K562 (cell line): Measurements from ENCODE around the gene PLEKHA6. TPM values are rescaled to one million over a fixed set of nuclear protein-coding genes. Genes with fewer than 3 reads are reported as not detected.
A peak's percentile ranks its signal among the peaks of the same experiment; 100 is the strongest.

Experiments used
- ATF1 ChIP-seq, 2 experiments: fragments of 450-650 bp in 1 of 2; IDR thresholded peaks; 2 replicates each; pipeline ENCODE4 v1.6.1; 2016; ENCODE audit warnings: missing compliant biosample characterization in 1 of 2, missing genetic modification characterization in 1 of 2
- CBFB ChIP-seq: sonication (generic); formaldehyde crosslinking; IDR thresholded peaks from 2 replicates; pipeline ENCODE4 v1.4.0; 2020; ENCODE audit warnings: mild to moderate bottlenecking, missing genetic modification reagents
- CEBPZ ChIP-seq: fragments of 150-350 bp; IDR thresholded peaks from 2 replicates; pipeline ENCODE4 v1.6.1; 2014; ENCODE audit warnings: low read depth, mild to moderate bottlenecking, low read length, borderline replicate concordance
- E2F4 ChIP-seq: sonication (generic); formaldehyde crosslinking; IDR thresholded peaks from 2 replicates; pipeline ENCODE4 v1.8.0; 2022; ENCODE audit warnings: mild to moderate bottlenecking, low read depth, missing genetic modification reagents
- EHMT2 ChIP-seq: fragments of 450-650 bp; IDR thresholded peaks from 2 replicates; pipeline ENCODE4 v1.6.1; 2018; ENCODE audit warnings: antibody characterized with exemption
- ESRRA ChIP-seq: fragments of 450-650 bp; IDR thresholded peaks from 2 replicates; pipeline ENCODE4 v1.6.1; 2014; ENCODE audit warnings: low read depth, mild to moderate bottlenecking, moderate library complexity, borderline replicate concordance
- GABPA ChIP-seq: fragments of 200-800 bp; sonication (Bioruptor generic); conservative IDR thresholded peaks from 2 replicates; pipeline ENCODE4 v1.6.1; 2016; ENCODE audit warnings: low read depth, missing genetic modification characterization, missing compliant biosample characterization
- HES1 ChIP-seq: fragments of 450-650 bp; IDR thresholded peaks from 2 replicates; pipeline ENCODE4 v1.6.1; 2016; ENCODE audit warnings: low read depth, mild to moderate bottlenecking, moderate library complexity
- KDM5B ChIP-seq: fragments of 200-600 bp; sonication (generic); IDR thresholded peaks from 2 replicates; pipeline ENCODE4 v1.6.1; 2012; ENCODE audit warnings: low read depth, mild to moderate bottlenecking, moderate library complexity, low read length, control low read depth, inconsistent platforms; ENCODE audit not compliant: insufficient replicate concordance
- MCM5 ChIP-seq: fragments of 450-650 bp; IDR thresholded peaks from 2 replicates; pipeline ENCODE4 v1.6.1; 2016; ENCODE audit warnings: low read depth
- MIER1 ChIP-seq: fragments of 450-650 bp; IDR thresholded peaks from 2 replicates; pipeline ENCODE4 v1.6.1; 2016; ENCODE audit warnings: antibody characterized with exemption, mild to moderate bottlenecking, low read depth
- NR2F6 ChIP-seq: fragments of 450-650 bp; formaldehyde crosslinking; IDR thresholded peaks from 2 replicates; pipeline ENCODE4 v1.4.0; 2020; ENCODE audit warnings: mild to moderate bottlenecking
- PTTG1 ChIP-seq: fragments of 450-650 bp; IDR thresholded peaks from 2 replicates; pipeline ENCODE4 v1.6.1; 2016; ENCODE audit warnings: low read depth, mild to moderate bottlenecking, missing genetic modification characterization, missing compliant biosample characterization
- TBP ChIP-seq: optimal IDR thresholded peaks from 2 replicates; pipeline ENCODE3; 2011; ENCODE audit warnings: low read depth, low read length, improper control_type of control experiment
- ZBTB12 ChIP-seq: fragments of 250-450 bp; sonication (Bioruptor Pico); IDR thresholded peaks from 2 replicates; pipeline ENCODE4 v1.4.0; 2020
- ZNF175 ChIP-seq: fragments of 200-800 bp; sonication (Bioruptor generic); IDR thresholded peaks from 2 replicates; pipeline ENCODE4 v1.6.1; 2016; ENCODE audit warnings: low read depth, mild to moderate bottlenecking, missing genetic modification characterization, missing compliant biosample characterization
- ZNF280B ChIP-seq: fragments of 250-450 bp; sonication (Bioruptor Pico); IDR thresholded peaks from 2 replicates; pipeline ENCODE4 v1.5.1; 2021; ENCODE audit warnings: mild to moderate bottlenecking
- ZNF507 ChIP-seq: conservative IDR thresholded peaks from 2 replicates; pipeline ENCODE4 v1.6.1; 2017; ENCODE audit warnings: missing genetic modification characterization, missing compliant biosample characterization
- ZNF511 ChIP-seq: sonication (generic); formaldehyde crosslinking; IDR thresholded peaks from 2 replicates; pipeline ENCODE4 v1.8.0; 2022; ENCODE audit warnings: mild to moderate bottlenecking, missing genetic modification reagents
- polyA plus RNA-seq, 8 experiments: library from polyadenylated mRNA; depleted of rRNA in 4 of 8; stranded (reverse) in 5 of 8; unstranded in 3 of 8; fragments of >200 nt; fragmentation: Nextera tagmentation in 2 of 8; fragmentation: Illumina TruSeq in 1 of 8; extraction: Ambion mirVana in 2 of 8; extraction: Trizol in 1 of 8; gene quantifications; 2 replicates each; pipeline versions ENCODE4 v1.2.1 to v1.2.3, GENCODE V29; 2011 to 2014; ENCODE audit warnings: inconsistent platforms in 1 of 8, missing spikeins in 1 of 8
- total RNA-seq, 7 experiments: library from RNA; depleted of rRNA in 6 of 7; stranded (reverse); fragments of >200 nt in 6 of 7; fragmentation: Illumina TruSeq in 2 of 7; extraction: Trizol in 2 of 7; gene quantifications; 2 replicates each; pipeline versions ENCODE4 v1.2.1 to v1.2.3, GENCODE V29; 2011 to 2021; ENCODE audit warnings: low replicate concordance in 1 of 7

Gene PLEKHA6
- total and polyA plus RNA-seq, 9 of the 15 experiments (the other 6 are each of a cell fraction or from before 2014, with no cell fraction given), result under 0.01 to 0.33 (median 0.01) TPM; not detected in 4

- no peak for TF ChIP-seq CEBPZ
- TF ChIP-seq CBFB (CRISPR knock-in tag), result no peak
- TF ChIP-seq GABPA, result no peak
- TF ChIP-seq NR2F6 (CRISPR knock-in tag), result no peak
- TF ChIP-seq ZNF507, result no peak
- no peak for TF ChIP-seq PTTG1 (tag)
- no peak for TF ChIP-seq ZNF511 (CRISPR knock-in tag)
- no peak for TF ChIP-seq ZBTB12 (CRISPR knock-in tag)
- TF ChIP-seq ZNF175 (CRISPR knock-in tag), result no peak
- peak; percentile 63 for TF ChIP-seq HES1
- no peak for TF ChIP-seq MCM5
- no peak for TF ChIP-seq TBP
- TF ChIP-seq KDM5B, result peak; percentile 19
- TF ChIP-seq MIER1, result no peak
- TF ChIP-seq E2F4 (CRISPR knock-in tag), result no peak
- no peak for TF ChIP-seq EHMT2
- TF ChIP-seq ATF1 (CRISPR knock-in tag; IDR thresholded peaks at IDR 0.05), result no peak
- no peak for TF ChIP-seq ATF1 (tag; IDR thresholded peaks at IDR 0.05)
- TF ChIP-seq ZNF280B (CRISPR knock-in tag), result no peak
- TF ChIP-seq ESRRA, result peak; percentile 62
Measured at GRCh38 chr1:204377800-204378668, 18.3 kb upstream of the PLEKHA6 start (continued).
